Myocyte (in vitro differentiated cells): ENCODE measurements around the gene SMPD2. TPM values are rescaled to one million over a fixed set of nuclear protein-coding genes. Genes with fewer than 3 reads are reported as not detected.

ENCODE experiments used
- DNase-seq: peaks from one replicate; pipeline ENCODE4 v3.0.0-alpha.2; 2012; ENCODE audit warnings: low read depth
- polyA plus RNA-seq: library from polyadenylated mRNA; unstranded; fragments of >200 nt; gene quantifications from one replicate; pipeline ENCODE4 v1.2.1, GENCODE V29; 2012; ENCODE audit warnings: missing spikeins
- total RNA-seq: library from RNA; depleted of rRNA; stranded (reverse); fragments of >200 nt; gene quantifications from 2 replicates; pipeline ENCODE4 v1.2.3, GENCODE V29; 2014

Gene SMPD2
- total RNA-seq = 4.6 and 5.3 TPM in 2 replicates
- 6.1 TPM for polyA plus RNA-seq

- peak; percentile 96 for DNase-seq
These were observed at the start of gene SMPD2, which contains the start of gene PPIL6 for GRCh38 chr6:109440331-109441068. SMPD2 (plus strand) TSS chr6:109440724; CDS start chr6:109441122, 398 bp downstream. PPIL6 (minus strand) TSS chr6:109440628; CDS start chr6:109440590, 38 bp downstream.

- DNase-seq = no peak
These were observed 47.2 kb upstream of the SMPD2 start for GRCh38 chr6:109393157-109393885.

GRCh38 chr6:109393886-109394281, 46.6 kb upstream of the SMPD2 start:
- DNase-seq = no peak

DNA sequence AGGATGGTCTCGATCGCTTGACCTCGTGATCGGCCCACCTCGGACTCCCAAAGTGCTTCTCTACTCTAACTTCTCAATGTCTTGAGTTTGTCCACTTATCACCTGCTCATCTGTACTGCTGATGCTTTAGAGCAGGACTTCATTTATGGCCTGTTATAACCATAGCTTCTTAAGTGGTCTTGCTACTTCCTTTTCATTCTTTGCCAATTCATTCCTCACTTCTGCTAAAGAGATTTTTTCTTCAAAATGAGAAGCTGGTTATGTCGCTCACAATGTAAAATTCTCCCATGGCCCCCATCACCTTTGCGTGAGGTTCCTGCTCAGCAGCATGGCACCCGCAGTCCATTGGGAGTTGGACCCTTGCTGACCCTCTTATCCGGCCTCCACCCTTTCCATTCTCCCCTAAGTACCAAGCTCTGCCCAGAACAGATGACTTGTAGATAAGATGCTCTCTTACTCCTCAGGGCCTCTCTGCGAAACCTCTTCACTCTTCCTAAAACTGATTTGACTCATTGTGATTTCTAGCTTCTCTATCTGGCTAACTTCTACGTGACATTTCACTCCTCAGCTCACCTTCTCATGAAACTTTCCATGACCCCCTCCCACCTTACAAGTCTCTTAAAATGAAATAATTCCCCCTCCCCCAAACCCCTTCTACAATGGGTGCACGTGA, 44.3 kb upstream of the SMPD2 start:
- no peak for DNase-seq

DNA sequence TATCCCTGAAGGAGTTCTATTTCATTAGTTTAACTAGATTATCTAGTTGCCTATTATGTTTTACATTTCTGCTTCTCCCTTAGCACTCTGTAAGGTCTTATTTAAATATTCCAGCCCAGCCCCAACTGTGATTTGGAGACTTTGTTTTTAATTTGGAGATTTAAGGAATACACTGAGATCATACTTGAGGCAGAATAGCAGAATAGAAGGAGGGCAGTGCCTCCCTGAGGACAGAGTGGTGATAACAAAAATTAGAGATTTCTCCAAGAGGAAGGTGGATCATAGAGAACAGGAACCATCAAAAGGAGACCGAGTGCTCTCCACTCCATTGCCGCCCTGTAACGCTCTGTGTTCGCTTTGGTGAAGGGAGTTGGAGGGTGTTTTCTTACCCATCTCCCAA, 43.5 kb upstream of the SMPD2 start:
- DNase-seq = no peak

DNA sequence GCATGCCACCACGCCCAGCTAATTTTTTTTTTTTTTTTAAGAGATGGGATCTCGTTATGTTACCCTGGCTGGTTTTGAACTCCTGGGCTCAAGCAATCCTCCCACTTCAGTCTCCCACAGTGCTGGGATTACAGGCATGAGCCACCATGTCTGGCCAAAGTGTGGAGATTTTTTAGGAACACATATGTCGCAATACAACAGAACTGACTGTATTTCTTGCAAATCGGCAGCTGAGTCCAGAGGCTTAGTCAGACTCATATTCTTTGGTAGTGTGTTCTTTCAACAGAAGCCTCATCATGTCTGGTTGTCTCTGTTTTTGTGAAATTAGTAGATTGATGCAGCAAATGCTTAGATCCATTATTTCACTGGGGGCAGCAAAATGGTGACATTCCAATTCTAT, 34.3 kb upstream of the SMPD2 start:
- DNase-seq = no peak

DNA sequence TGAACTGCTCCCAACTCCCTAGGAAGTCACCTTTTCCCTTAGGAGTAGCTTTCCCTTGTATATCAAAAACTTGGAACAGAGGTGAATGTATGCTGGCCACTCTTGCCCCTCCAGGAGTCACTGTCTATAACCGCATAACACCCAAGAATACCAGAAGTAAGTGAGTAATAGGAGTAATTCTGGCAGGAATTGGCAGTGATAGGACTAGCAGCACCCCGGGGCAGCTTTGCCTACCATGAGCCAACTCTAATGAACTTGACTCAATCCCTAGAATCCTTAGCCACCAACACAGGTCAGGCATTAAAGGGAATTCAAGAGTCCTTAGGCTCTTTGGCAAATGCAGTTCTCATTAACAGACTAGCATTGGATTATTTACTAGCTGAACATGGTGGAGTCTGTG, 29.5 kb upstream of the SMPD2 start:
- DNase-seq = no peak

DNA sequence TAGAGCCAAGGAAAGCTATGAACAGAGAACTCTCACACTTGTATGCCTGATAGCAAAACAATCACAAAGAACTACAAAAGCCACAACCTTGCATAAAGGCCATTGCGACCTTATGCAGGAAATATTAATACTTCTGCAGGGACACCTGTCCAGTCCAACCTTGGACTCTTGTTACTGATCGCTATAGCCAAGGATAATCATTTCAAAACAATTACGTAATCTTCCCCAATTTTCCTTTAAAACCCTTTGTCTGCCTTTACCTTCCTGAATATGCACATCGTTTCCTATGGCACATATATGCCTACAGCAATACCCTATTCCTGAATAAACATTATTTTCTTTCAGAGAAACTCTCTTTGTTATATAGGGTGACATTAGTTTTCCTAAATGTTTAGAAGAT, 22.9 kb upstream of the SMPD2 start:
- no peak for DNase-seq

DNA sequence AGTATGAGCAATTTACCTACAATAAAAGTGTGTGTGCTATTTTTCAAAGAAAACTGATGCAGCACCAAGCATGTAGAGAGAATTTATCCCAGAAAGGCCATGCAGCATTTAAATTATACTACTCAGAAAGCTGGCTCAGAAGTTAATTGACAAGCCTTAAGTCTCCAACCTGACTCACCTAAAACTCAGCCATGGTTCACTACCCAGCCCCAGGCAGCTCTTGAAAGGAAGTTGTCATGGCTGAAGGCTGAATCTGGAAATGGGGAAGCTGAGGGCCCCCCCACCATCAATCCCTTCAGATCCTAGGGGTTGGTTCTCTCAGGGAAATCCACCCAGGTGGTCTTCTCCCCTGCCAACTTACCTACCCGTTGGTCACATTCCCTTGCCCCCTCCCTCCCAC, 19.8 kb upstream of the SMPD2 start:
- no peak for DNase-seq

- no peak for DNase-seq
These were observed 19.3 kb upstream of the SMPD2 start for GRCh38 chr6:109421184-109421583.

DNA sequence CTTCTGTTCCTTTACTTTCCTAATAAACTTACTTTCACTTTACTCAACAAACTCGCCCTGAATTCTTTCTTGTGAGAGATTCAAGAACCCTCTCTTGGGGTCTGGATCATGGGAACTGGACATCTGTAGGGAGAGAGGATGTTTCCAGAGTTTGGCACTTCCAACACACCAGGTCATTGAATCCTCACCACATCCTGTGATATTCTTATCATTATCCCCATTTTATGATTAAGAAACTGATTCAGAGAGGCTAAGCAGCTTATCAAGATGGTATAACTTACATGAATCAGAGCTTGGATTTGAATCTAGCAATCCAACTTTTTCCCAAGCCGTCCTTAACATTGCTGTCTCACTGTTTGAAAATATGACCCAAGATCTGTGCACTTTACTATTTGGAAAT, 15.6 kb upstream of the SMPD2 start:
- DNase-seq = no peak

GRCh38 chr6:109428889-109429477, 11.5 kb upstream of the SMPD2 start:
- no peak for DNase-seq

GRCh38 chr6:109429496-109429895, 11.0 kb upstream of the SMPD2 start:
- DNase-seq = no peak

DNA sequence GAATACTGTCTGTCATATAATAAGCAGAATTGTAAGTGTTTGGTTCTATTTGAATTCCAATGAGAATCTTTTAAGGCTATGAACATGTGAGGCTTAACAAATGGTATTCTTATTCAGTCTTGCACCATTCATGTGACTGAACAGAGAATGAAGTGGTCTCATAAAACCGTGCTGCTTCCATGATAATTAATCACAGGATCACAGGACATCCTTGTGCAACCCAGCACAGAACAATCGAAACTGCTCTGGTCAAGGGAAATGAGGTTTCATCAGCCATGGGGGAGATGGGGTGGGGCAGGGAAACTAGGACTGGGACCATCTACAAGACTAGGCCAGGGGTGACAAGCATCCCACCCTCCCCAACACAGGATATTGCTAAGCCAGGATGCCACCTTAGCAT, 6.1 kb upstream of the SMPD2 start:
- DNase-seq = no peak

DNA sequence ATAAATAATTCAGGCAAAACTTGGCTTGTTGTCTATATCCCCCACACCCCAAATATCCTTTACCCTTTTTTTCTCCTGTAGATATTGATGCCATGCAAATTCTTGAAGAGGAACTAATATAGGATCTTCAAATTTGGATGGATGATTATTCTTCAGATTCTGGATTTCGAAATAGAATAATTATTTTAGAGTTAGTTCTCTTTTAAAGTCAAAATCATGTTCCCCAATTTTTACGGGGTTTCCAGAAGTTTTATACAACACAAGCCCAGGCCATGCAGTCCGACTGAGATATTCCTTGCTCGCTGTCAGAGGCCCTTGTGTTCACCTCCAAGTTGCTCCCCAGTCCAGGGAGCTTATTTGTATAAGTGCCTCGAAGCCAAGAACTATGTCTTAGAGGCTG, 4.5 kb upstream of the SMPD2 start:
- DNase-seq = no peak

GRCh38 chr6:109441069-109441816, 719 bp downstream of the SMPD2 start:
- peak; percentile 44 for DNase-seq

GRCh38 chr6:109442393-109442924, 1.9 kb downstream of the SMPD2 start:
- DNase-seq = no peak

DNA sequence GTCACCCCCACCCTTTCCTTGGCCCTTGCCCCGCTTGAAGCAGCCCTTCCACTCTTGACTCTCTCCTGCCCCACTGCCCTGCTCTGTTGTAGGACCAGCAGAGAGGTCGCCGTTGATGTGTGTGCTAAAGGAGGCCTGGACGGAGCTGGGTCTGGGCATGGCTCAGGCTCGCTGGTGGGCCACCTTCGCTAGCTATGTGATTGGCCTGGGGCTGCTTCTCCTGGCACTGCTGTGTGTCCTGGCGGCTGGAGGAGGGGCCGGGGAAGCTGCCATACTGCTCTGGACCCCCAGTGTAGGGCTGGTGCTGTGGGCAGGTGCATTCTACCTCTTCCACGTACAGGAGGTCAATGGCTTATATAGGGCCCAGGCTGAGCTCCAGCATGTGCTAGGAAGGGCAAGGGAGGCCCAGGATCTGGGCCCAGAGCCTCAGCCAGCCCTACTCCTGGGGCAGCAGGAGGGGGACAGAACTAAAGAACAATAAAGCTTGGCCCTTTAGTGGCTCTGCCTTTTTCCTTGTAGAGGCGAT, 3.0 kb downstream of the SMPD2 start:
- DNase-seq = no peak

DNA sequence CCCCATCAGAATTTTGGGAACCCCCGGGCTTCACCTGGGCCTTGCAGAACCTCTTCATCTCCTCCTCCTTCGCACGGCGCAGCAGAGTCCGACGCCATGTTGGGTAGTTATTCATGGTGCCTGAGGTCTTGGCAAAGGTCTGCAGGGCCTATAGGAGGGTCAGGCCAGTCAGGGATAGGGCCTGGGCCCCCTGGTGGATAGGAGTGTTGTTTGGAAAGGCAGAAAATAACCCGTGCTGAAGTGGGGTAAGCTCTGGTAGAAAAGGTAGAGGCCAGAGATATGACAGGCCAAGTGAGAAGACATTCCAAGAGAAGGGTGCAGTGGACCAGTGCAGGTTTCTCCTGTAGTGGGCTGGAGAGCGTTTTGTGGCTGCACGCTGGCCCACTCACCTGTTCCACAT, 4.9 kb downstream of the SMPD2 start:
- DNase-seq = no peak

- DNase-seq = no peak
These were observed 5.5 kb downstream of the SMPD2 start for GRCh38 chr6:109446072-109446471.

DNA sequence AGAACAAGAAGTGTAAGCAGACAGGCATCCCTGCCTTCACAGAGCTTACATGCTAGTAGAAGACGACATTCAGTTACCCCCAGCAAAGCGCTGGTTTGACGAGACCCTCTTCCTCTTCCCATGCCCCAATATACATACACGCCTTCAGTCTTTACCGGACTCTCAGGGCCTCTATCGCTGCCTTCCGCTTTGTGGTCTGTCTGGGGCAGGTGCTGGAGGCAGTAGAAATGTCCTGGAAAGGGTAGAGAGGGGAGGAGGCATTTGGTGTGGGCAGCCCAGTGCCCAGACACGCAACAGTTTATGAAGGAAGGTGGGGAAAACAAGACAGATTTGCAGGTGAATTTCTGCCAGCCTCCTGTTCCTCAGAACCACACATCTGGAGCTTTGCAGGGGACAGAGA, 6.0 kb downstream of the SMPD2 start:
- no peak for DNase-seq
